NCI-H82 (cell line): ENCODE data around the gene DIO1.

Experiments
- DNase-seq: peaks from one replicate; lab custom pipeline; 2025; lab: John Stamatoyannopoulos, UW

Gene DIO1

DNA sequence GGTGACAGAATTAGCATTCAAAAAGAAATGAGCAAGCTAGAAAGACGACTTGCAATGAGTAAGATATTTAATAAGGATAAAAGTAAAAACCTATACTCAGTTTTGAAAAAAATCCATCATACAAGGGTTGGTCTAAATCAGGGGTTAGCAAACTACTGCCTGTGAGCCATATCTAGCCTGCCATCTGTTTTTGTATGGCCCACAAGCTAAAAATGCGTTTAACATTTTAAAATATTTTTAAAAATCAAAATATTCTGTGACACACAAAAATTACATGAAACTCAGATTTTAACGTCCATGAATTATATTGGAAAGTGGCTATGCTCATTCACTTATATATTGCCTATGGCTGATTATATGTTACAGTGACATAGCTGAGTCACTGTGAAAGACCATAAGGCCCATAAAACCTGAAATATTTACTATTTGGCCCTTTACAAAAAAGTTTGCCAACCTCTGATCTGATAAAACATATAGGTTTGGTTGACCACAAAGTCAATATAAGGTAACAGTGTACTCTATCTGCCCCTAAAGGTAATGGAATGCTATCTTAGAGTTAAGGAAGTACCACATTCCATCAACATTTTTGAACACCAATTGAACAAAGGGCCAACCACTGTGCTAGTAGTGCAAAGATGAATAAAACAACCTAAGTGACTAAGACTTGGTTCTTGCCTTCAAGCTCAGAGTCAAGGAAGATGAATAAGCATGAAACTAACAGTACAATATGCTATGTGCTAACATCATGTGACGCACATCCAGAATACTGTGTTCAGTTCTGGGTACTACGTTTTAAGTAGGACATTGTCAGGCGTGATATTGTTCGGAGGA is 48.4 kb downstream of the DIO1 start:
- no peak for DNase-seq

DNA sequence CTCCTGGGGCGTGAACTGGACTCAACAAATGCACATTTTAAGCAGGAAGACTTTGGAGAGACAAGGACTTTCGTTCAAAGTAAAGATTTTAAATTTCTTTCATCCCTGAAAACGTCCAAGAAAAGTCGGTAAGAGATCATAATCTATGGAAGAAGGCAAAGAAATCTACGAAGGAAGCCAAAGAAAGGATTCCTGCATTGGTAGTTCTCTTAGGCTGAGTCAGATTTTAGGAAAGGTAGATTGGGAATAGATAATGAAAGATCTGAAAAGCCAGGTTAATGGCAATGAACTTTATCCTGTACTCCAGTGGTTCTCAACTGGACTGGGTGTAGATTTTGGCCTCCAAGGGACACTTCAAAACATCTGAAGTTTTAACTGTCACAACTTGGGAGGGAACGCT is 49.1 kb downstream of the DIO1 start:
- DNase-seq, result no peak

DNA sequence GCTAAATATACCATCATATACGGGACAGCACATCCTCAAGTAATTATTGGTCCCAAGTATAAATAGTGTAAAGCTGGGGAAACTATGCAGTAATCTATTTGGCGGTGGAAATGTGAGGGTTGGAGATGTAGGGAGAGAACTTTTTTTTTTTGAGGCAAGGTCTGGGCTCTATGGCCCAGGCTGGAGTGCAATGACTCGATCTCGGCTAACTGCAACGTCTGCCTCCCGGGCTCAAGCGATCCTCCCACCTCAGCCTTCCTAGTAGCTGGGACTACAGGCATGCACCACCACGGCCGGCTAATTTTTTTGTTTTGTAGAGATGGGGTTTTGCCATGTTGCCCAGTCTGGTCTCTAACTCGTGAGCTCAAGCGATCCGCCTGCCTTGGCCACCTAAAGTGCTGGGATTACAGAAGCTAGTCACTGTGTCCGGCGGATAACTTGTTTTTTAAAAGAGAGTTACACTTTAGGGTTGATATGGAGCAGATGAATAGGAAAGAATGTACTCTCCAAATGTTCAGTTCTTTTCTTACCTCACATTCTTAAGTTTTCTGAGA is 49.6 kb downstream of the DIO1 start:
- DNase-seq, result no peak

DNA sequence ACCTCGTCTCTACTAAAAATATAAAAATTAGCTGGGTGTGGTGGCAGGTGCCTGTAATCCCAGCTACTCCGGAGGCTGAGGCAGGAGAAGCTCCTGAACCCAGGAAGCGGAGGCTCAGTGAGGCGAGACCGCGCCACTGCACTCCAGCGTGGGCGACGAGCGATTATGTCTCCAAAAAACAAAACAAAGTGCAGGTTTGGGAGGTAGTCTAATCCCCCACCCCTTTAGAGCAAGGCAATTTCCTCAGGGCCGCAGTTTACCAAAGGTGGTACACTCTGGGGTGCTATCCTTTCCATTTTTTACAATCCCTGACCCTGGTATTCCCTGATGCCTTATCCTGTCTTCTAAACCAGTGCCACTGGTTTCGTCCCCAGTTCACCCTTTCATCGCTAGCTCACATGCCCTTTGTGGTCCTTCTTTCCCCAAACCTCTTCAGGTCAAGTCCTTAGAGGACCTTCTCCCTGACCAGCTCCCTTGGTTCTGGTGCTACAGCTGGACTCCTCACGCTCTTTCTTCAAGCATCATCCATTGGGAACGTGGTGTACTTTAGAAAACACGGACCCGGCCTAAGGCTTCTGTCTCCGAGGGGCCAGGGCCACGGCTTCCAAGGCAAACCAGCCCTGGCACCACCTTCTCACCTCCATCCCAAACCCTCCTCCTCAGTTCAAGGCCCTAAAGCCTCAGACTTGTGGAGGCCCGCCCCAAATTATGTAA is 50.6 kb downstream of the DIO1 start:
- DNase-seq, result peak; percentile 59

DNA sequence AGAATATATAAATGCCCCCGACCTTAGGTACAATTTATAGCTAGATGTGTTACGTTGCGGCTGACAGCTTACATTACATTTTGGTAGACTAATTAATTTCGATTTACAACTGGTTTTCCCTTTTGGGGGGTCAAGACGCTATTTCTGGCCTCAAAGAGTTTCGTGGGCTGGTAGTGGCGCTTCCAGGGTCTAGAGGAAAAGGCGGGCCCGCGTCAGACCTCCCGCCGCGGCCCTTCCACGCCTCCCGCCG is 51.1 kb downstream of the DIO1 start:
- no peak for DNase-seq

DNA sequence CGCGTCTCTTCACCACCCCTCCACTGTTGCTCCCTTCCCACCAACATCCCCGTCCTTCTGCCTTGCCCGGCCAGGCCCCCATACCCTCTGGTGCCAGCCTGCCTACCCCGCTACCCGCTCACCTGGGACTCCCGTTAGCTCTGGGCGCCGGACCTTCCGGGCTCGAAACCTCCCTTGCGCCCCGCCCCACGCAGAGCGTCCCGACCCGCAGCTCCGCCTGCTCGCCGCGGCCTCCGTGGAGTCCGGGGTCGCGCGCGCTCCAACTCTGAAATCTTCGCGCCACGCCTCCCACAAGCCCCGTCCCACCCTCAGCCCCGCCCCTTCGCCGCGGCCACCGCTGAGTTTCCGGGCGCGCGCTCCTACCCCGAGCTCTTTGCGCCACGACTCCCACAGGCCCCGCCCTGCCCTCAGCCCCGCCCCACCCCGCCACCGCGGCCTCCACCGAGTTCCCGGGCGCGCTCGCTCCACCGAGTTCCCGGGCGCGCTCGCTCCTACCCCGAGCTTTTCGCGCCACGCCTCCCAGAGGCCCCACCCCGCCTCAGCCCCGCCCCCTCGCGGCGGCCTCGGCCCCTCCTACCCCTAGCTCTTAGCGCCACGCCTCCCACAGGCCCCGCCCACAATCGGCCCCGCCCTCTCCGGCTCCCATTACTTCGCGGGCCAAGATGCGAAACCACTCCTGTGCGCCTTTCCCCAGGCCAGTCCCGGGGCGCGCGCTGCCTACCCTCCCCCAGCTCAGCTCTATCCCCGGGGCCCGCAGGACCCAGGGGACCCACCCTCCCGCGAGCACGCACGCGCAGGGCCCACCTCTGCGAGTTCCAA is 51.7 kb downstream of the DIO1 start, which contains the start of gene IFT25:
Gene IFT25, minus strand, starts transcription at position 267 of the 819 bp plus-strand sequence. CDS start 5,617 bp downstream, outside the sequence.
- peak; percentile 97 for DNase-seq

DNA sequence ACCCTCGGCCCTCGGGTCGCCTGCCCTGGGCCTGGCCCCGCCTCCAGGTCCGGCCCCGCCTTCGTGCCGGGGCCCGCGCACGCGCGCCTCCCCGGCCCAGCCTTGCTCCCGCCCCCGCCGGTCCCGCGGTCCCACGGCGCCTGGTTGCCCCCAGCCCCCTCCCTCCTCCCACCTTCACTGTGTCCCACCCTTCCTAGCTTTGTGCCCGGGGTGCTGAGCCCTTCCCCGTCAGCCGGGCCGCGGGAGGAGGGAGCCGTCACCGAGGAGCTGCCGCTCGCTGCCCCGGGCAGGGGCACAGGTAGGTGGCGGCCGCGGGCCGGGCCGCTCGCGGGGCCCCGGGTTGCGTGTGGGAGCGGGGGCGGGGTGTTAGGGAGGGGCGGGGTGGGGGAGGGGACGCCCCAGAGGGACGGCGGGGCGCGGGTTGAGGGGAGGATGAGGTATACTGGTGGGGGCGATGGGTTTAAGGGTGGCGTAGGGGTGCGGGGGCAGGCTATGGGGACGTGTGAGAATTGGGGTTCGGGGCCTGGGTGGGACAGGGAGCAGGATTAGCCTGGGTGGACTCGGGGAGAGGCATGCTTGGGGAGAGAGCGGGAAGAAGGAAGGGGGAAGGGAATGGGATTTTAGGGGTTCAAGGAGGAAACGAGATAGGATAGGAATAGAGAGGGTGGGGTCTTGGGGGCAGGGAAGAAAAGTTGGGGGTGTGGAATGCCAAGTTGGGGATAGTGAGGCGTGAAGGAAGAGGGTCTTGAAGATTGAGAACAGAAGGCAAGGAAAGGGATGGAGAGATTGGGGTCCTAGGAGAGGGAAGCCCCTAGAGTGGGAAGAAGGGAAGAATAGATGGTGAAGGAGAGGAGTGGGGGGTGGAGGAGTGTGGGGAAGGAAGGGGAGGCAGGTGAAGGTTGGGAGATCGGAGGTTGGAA is 52.5 kb downstream of the DIO1 start, which contains the start of gene LRRC42:
Gene LRRC42, plus strand, starts transcription at position 99 of the 920 bp plus-strand sequence. CDS start 5,650 bp downstream, outside the sequence.
- no peak for DNase-seq

DNA sequence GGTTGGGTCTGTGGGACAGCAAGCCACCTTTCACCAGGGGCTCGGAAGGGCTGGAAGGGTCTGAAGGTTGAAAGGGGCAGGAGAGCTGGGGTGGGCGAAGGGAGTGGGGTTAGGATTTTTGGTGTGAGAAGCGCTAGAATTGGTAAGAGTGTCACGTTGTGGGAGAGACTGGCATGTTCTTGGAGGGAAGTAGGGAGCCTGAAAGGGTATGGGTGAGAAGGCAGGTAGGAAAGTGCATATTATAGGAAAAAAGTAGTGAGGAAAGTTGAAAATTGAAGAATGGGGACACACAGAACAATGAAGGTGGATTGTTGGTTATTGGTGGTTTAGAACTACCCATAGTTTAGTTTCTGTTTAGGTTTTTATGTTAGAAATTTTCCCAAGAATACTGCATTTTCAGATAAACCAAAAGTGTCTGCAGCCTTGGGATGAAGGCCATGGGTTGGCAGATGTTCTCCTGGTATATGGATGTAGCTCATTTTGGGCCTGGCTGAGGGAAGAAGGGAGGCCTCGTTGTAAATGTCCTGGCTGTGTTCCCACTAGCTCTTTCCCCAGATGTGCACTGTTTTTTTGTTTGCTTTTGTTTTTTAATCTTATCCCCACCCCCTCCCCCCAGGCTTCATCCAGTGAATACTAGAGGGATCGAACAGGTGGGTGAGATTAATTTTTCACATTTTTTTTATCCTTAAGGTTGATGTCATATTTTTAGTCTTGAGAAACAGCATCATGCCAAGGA is 53.4 kb downstream of the DIO1 start:
- DNase-seq, result peak; percentile 24

DNA sequence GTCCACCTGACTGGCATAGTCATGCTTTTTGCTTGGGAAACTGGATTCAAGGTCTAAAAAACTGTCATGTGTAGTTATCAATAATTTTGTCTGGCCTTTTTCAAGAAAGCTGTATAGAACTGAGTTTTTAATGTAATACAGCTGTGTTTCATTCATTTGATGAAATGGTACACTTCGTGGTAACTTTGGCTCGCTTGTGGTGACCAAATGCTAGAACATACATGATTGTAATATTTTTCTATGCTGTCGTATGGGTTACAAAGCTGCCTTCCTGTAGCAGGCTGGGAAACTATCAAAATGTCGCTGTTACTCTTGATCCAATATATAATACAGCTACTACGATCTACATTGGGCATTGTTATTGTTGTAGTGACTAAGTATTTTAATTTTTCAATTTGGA is 54.3 kb downstream of the DIO1 start:
- no peak for DNase-seq

DNA sequence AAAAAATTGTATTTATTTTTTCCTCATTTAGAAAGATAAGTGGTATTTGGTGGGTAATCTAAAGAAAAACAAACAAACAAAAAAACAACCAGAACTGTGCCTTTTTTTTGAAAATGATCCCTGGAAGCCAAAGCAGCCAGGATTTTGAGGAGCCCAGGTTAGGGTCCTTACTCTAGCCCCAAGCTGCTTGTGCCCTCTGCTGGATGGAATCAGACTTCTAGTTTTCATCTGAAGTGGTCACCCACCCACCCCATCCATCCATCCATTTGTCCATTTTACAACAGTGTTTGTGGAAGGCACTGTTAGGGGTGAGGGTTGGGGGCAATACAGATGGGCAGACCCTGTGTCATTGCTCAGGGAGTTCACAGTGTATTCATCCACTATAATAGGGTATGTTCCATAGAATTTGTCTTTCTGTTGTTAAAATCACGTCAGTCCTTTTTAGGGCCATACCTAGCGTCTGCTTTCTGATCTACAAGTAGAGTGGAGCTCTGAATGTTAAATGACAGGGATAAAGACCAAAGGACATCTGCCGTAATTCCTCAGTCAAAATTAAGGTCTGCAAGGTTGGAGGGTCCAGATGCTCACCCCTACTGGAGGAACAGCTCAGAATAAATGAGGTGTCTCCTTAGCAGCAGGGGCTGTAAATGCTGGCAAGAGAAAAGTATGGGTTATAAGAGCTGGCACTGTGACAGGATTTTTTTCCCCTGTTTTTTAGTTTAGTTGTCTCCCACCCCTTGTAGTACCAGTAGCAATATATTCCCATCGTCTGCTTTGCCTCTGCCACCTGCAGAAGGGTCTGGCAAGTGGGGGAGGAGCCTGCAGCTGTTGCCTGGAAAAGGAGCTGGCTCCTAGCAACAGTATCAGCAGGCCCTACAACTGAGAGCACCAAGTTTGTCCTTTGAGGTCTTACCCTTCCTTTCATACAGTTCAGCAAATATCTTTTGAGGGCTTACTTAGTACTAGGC is 55.3 kb downstream of the DIO1 start:
- DNase-seq, result peak; percentile 75

DNA sequence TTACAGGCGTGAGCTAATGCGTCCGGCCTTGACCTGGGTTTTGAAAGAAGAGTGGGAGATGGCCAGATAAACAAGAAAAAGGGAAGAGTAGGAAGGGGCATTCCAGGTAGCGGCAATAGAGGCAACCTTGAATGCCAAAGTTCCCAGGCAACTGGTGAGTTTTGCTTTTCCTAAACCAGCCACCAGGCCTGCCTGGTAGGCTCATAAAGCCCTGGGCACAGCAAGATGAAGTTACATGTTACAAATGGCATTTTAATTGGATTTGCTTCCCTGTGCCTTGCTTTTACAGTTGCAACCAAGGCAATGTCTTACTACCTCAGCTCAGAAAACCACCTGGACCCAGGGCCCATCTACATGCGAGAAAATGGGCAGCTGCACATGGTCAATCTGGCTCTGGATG is 57.7 kb downstream of the DIO1 start:
- DNase-seq, result peak; percentile 88

DNA sequence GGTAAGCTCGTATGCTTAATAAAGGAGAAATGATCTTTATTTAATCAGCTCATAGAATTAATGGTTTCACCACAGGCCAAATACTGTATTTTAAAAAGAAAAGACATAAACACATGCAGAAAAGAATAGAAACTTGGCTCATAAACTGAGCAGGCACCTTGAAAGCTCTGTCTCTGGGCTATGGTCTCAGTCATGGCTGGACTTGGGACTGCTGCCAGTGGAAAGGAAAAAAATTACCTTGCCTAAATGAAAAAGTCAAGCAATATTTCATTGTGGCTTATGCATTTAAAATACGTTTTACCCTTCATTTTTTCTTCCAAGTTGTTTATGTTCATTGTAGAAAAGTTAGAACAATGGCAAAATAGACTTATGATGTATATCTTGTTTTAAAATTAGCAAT is 60.1 kb downstream of the DIO1 start:
- no peak for DNase-seq

DNA sequence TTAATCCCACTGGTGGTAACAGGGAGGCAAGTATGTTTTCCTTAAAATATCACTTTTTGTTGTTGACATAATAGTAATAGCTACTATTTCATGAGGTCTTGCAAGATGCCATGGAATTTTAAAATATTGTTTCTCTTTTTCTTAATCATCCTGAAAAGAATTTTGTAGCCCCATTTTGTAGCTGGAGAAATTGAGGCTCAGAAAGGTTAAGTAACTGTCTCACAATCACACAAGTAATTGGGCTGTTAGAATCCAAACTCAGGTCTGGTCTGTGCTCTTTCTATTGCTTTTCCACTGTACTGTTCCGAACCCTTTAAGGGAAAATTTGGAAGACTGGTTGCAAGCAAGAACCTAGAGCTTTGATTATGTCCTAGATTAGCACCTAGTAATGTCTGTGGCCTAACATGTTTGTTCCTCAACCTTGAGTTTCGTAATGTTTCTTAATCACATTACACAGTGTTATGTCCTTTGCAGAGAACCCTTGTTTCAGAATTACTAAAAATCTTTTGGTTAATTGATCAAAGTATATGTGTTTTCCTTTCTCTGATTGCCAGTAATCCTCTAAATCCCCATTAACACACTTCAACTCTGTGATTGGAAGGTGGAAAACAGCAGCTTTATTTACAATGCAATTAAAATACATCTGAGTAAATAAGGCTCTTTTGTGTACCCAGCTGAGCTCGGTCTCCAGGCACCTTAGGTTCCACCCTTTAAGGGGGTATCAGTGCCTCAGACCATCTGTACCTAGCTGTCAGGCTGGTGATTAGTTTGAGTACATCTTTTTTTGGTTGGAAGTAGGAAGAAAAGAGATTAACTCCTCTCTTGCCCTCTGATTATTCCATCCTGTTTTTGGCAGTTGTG is 62.6 kb downstream of the DIO1 start:
- DNase-seq, result peak; percentile 97

DNA sequence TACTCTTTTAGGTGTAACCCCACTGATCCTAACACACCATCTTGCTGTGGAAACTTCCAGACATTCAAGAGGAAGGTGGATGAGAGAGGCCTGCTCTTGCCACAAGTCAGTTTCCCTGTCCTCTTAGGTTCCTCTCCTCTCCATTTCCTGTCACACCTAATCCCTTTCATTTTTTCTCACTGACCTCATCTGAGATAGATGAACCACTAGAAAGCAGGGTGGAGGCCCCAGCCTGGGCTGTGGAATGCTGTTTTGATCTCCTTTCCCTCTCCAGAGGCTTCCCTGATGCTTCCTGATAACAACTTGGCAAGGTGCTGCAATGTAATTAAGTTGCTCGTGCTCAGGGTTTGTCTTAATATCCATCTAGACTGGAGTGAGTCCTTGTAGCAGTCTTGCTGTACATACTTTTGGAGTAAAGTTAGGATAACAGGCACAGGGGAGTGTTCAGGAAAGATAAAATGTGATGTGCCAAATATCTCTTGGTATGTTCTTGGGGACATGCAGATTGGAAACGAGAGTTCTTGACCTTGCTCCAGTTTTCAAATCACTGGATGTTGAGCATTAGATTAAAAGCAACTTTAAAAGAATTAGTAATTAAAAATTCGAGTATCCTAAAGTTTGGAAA is 63.3 kb downstream of the DIO1 start:
- peak; percentile 89 for DNase-seq

DNA sequence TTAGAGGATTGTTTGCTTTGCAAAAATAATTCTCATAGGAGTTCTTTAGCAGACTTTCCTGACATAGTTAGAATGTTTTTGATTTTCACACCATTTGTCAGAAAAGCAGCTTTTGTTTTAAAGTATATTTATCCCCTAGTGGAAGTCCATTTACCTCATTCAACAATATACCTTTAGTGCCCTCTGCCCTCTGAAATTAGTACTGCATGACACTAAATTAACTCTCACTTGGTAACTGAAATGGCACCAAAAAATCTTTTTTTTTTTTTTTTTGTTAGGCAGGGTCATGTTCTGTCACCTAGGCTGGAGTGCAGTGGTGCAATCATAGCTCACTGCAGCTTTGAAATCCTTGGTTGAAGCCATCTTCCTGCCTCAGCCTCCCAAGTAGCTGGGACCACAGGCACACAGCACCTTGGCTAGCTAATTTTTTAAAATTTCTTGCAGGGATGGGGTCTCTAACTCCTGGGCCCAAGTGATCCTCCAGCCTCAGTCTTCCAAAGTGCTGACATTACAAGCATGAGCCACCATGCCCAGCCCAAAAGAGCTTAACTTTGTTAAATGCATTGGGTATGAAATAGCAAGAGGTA is 65.8 kb downstream of the DIO1 start:
- peak; percentile 46 for DNase-seq
